Hematopoietic multipotent progenitor cell treated with erythropoietin and hydrocortisone succinate and interleukin-3 and kit ligand, for 15 days (in vitro differentiated cells): ENCODE measurements around the gene CHTF18.
"Not testable (repeated sequence)": the region's sequence is repeated elsewhere in the genome, so short reads cannot be mapped to it uniquely, and the experiment has no call there.

Experiments used
- DNase-seq: peaks from one replicate; pipeline ENCODE4 v3.0.0-alpha.2; 2015; ENCODE audit warnings: low spot score

CHTF18 gene

GRCh38 chr16:788399-789126 lies at the start of gene CHTF18:
TSS of gene CHTF18 (plus strand) at chr16:788620. CDS start at chr16:788685, 65 bp downstream.
- peak; percentile 93 for DNase-seq

- no peak for DNase-seq
Observed at GRCh38 chr16:739560-740458, 48.6 kb upstream of the CHTF18 start.

- DNase-seq = no peak
Observed at GRCh38 chr16:740459-740763, 48.0 kb upstream of the CHTF18 start.

GRCh38 chr16:740764-741505 lies 47.5 kb upstream of the CHTF18 start, which contains the start of gene CIAO3:
TSS of gene CIAO3 (minus strand) at chr16:740997. CDS start at chr16:740985, 12 bp downstream.
- peak; percentile 90 for DNase-seq

GRCh38 chr16:741986-742629 lies 46.3 kb upstream of the CHTF18 start:
- DNase-seq = no peak

- DNase-seq = not testable (repeated sequence)
Observed at GRCh38 chr16:742894-743293, 45.5 kb upstream of the CHTF18 start.

- DNase-seq = no peak
Observed at GRCh38 chr16:743794-744500, 44.5 kb upstream of the CHTF18 start.

GRCh38 chr16:745739-746138 lies 42.7 kb upstream of the CHTF18 start:
- DNase-seq = no peak

GRCh38 chr16:746637-747036 lies 41.8 kb upstream of the CHTF18 start:
- no peak for DNase-seq

- no peak for DNase-seq
Observed at GRCh38 chr16:747978-748746, 40.3 kb upstream of the CHTF18 start.

GRCh38 chr16:749010-749409 lies 39.4 kb upstream of the CHTF18 start:
- DNase-seq = no peak

- DNase-seq = no peak
Observed at GRCh38 chr16:750485-750884, 37.9 kb upstream of the CHTF18 start.

GRCh38 chr16:751152-752006 lies 37.0 kb upstream of the CHTF18 start:
- no peak for DNase-seq

- DNase-seq = no peak
Observed at GRCh38 chr16:752007-752312, 36.5 kb upstream of the CHTF18 start.

- not testable (repeated sequence) for DNase-seq
Observed at GRCh38 chr16:754121-754607, 34.3 kb upstream of the CHTF18 start.

GRCh38 chr16:754656-755055 lies 33.8 kb upstream of the CHTF18 start:
- DNase-seq = no peak

- DNase-seq = no peak
Observed at GRCh38 chr16:756428-756827, 32.0 kb upstream of the CHTF18 start.

- no peak for DNase-seq
Observed at GRCh38 chr16:759110-759910, 29.1 kb upstream of the CHTF18 start.

GRCh38 chr16:760065-760464 lies 28.4 kb upstream of the CHTF18 start:
- no peak for DNase-seq
